SK-N-SH (cell line): ENCODE measurements around the gene RASA3. TPM values are rescaled to one million over a fixed set of nuclear protein-coding genes. Genes with fewer than 3 reads are reported as not detected.

Experiments
- CTCF ChIA-PET: fragments of 300-600, 350-600 bp; formaldehyde crosslinking; extraction: SDS; loops from one replicate; lab custom pipeline; 2021; lab: Yijun Ruan, JAX
- POLR2A ChIA-PET: fragments of 350-600 bp; sonication (Branson Sonifier 250); formaldehyde crosslinking; extraction: SDS; loops from one replicate; lab custom pipeline; 2020; ENCODE audit warnings: antibody characterized with exemption, inconsistent platforms; lab: Yijun Ruan, JAX
- DNase-seq: peaks from one replicate; pipeline ENCODE4 v3.0.0; 2012
- H2AFZ ChIP-seq: fragments of 200-600 bp; sonication (generic); 2 replicates; pipeline ENCODE4 v1.8.1; 2016; ENCODE audit warnings: antibody characterized with exemption, mild to moderate bottlenecking, low read depth
- H3F3A ChIP-seq: fragments of 200-600 bp; sonication (generic); replicated peaks from 2 replicates; pipeline ENCODE3; 2016; ENCODE audit warnings: antibody characterized with exemption, mild to moderate bottlenecking; ENCODE audit not compliant: insufficient read depth
- H3K27ac ChIP-seq, 2 experiments: fragments of 200-500 bp in 1 of 2; fragments of 200-600 bp in 1 of 2; sonication (Bioruptor generic) in 1 of 2; sonication (generic), shearing (Covaris generic) in 1 of 2; 2 replicates each; pipeline versions ENCODE4 v1.5.1 to v1.6.1; 2014 to 2016; ENCODE audit warnings: low read depth in 2 of 2, inconsistent platforms in 1 of 2, low read length in 1 of 2, mild to moderate bottlenecking in 1 of 2, mixed read lengths in 1 of 2
- H3K27me3 ChIP-seq: fragments of 200-600 bp; sonication (generic), shearing (Covaris generic); 2 replicates; pipeline ENCODE4 v1.6.1; 2016; ENCODE audit warnings: mixed run types; ENCODE audit not compliant: insufficient read depth
- H3K36me3 ChIP-seq, 2 experiments: fragments of 200-500 bp in 1 of 2; fragments of 200-600 bp in 1 of 2; sonication (Bioruptor generic) in 1 of 2; sonication (generic) in 1 of 2; replicated peaks in 1 of 2; 2 replicates each; pipeline versions ENCODE3 to v1.5.1; 2014 to 2016; ENCODE audit warnings: low read length in 1 of 2, mild to moderate bottlenecking in 1 of 2; ENCODE audit not compliant: insufficient read depth in 2 of 2, control insufficient read depth in 1 of 2
- H3K4me1 ChIP-seq, 2 experiments: fragments of 200-500 bp in 1 of 2; fragments of 200-600 bp in 1 of 2; sonication (Bioruptor generic) in 1 of 2; sonication (generic), shearing (Covaris generic) in 1 of 2; 2 replicates each; pipeline versions ENCODE4 v1.5.1 to v1.6.1; 2014 to 2016; ENCODE audit warnings: low read depth in 1 of 2, low read length in 1 of 2, mixed run types in 1 of 2; ENCODE audit not compliant: insufficient read depth in 2 of 2, control insufficient read depth in 1 of 2
- H3K4me2 ChIP-seq: fragments of 200-600 bp; sonication (generic), shearing (Covaris generic); 2 replicates; pipeline ENCODE4 v1.6.1; 2017; ENCODE audit warnings: mixed run types
- H3K4me3 ChIP-seq, 2 experiments: fragments of 200-500 bp in 1 of 2; fragments of 200-600 bp in 1 of 2; sonication (Bioruptor generic) in 1 of 2; sonication (generic), shearing (Covaris generic) in 1 of 2; 2 replicates each; pipeline versions ENCODE4 v1.5.1 to v1.8.1; 2014 to 2016; ENCODE audit warnings: low read depth in 2 of 2, inconsistent platforms in 1 of 2, low read length in 1 of 2, mild to moderate bottlenecking in 1 of 2, mixed read lengths in 1 of 2, moderate library complexity in 1 of 2
- H3K79me2 ChIP-seq: fragments of 200-600 bp; sonication (generic); 2 replicates; pipeline ENCODE4 v1.8.1; 2017; ENCODE audit warnings: mild to moderate bottlenecking; ENCODE audit not compliant: insufficient read depth
- H3K9ac ChIP-seq: fragments of 200-600 bp; sonication (generic); 2 replicates; pipeline ENCODE4 v1.6.1; 2017; ENCODE audit warnings: mixed run types
- H3K9me2 ChIP-seq: fragments of 200-600 bp; sonication (generic); 2 replicates; pipeline ENCODE4 v1.6.1; 2017; ENCODE audit warnings: mixed run types
- H3K9me3 ChIP-seq: fragments of 200-600 bp; sonication (generic); 2 replicates; pipeline ENCODE4 v1.6.1; 2017; ENCODE audit warnings: mixed run types, mild to moderate bottlenecking, moderate library complexity
- H4K20me1 ChIP-seq: fragments of 200-600 bp; sonication (generic); 2 replicates; pipeline ENCODE4 v1.6.1; 2017; ENCODE audit warnings: mild to moderate bottlenecking, mixed run types; ENCODE audit not compliant: insufficient read depth
- CHD2 ChIP-seq: fragments of 150-350 bp; IDR thresholded peaks from 2 replicates; pipeline ENCODE4 v1.6.1; 2018; ENCODE audit warnings: low read length; ENCODE audit not compliant: partially characterized antibody
- ELF1 ChIP-seq: IDR thresholded peaks from 2 replicates; pipeline ENCODE4 v1.4.0; 2012
- EP300 ChIP-seq, 2 experiments: IDR thresholded peaks; 2 replicates each; pipeline versions ENCODE4 v1.4.0 to v1.6.1; 2012; ENCODE audit warnings: borderline replicate concordance in 1 of 2, low read depth in 1 of 2, low read length in 1 of 2
- FOSL2 ChIP-seq: IDR thresholded peaks from 2 replicates; pipeline ENCODE4 v1.4.0; 2012; ENCODE audit warnings: low read depth, mild to moderate bottlenecking, moderate library complexity, borderline replicate concordance
- GABPA ChIP-seq: IDR thresholded peaks from 2 replicates; pipeline ENCODE4 v1.4.0; 2012; ENCODE audit warnings: low read depth, mild to moderate bottlenecking
- GATA2 ChIP-seq: sonication (generic); formaldehyde crosslinking; IDR thresholded peaks from 2 replicates; pipeline ENCODE4 v1.5.0; 2020; ENCODE audit warnings: mild to moderate bottlenecking, missing genetic modification reagents
- IRF3 ChIP-seq: fragments of 150-350 bp; IDR thresholded peaks from 2 replicates; pipeline ENCODE4 v1.6.1; 2016; ENCODE audit warnings: mild to moderate bottlenecking, low read depth, low read length
- MAX ChIP-seq: IDR thresholded peaks from 2 replicates; pipeline ENCODE4 v1.4.0; 2012; ENCODE audit warnings: low read depth
- MEF2A ChIP-seq: IDR thresholded peaks from 2 replicates; pipeline ENCODE4 v1.4.0; 2012; ENCODE audit warnings: low read depth, borderline replicate concordance
- NFIC ChIP-seq: IDR thresholded peaks from 2 replicates; pipeline ENCODE4 v1.4.0; 2012; ENCODE audit warnings: borderline replicate concordance
- NRF1 ChIP-seq: IDR thresholded peaks from 2 replicates; pipeline ENCODE4 v1.6.1; 2012; ENCODE audit warnings: low read depth, mild to moderate bottlenecking, low read length
- PBX3 ChIP-seq: IDR thresholded peaks from 2 replicates; pipeline ENCODE4; 2012
- POLR2AphosphoS5 ChIP-seq: IDR thresholded peaks from 2 replicates; pipeline ENCODE4 v1.6.1; 2012; ENCODE audit warnings: low read depth, low read length
- REST ChIP-seq: IDR thresholded peaks from 2 replicates; pipeline ENCODE4 v1.6.1; 2012; ENCODE audit warnings: mild to moderate bottlenecking, low read depth, low read length, moderate library complexity
- RXRA ChIP-seq: IDR thresholded peaks from 2 replicates; pipeline ENCODE4 v1.4.0; 2012; ENCODE audit warnings: low read depth, mild to moderate bottlenecking, borderline replicate concordance
- USF1 ChIP-seq: IDR thresholded peaks from 2 replicates; pipeline ENCODE4 v1.4.0; 2012; ENCODE audit warnings: low read depth, borderline replicate concordance
- USF2 ChIP-seq: fragments of 150-350 bp; IDR thresholded peaks from 2 replicates; pipeline ENCODE4 v1.6.1; 2017; ENCODE audit warnings: antibody characterized with exemption, low read length, low read depth, borderline replicate concordance
- YY1 ChIP-seq: IDR thresholded peaks from 2 replicates; pipeline ENCODE4 v1.4.0; 2012; ENCODE audit warnings: low read depth, mild to moderate bottlenecking
- ZBTB33 ChIP-seq: IDR thresholded peaks from 2 replicates; pipeline ENCODE4 v1.4.0; 2012; ENCODE audit warnings: low read depth, borderline replicate concordance
- whole genome bisulfite sequencing: methylation state at CpG from one replicate; pipeline ENCODE4 v1.1.6; 2017; ENCODE audit warnings: low lambda C conversion rate; 5-methylcytosine and 5-hydroxymethylcytosine counted together
- polyA plus RNA-seq, 3 experiments: library from polyadenylated mRNA; depleted of rRNA; stranded (reverse); fragments of >200 nt; gene quantifications; 2 replicates each; pipeline ENCODE4 v1.2.3, GENCODE V29; 2012

RASA3 gene
- polyA plus RNA-seq, 1 of the 3 experiments (the other 2 are of a cell fraction) = 25.1 TPM

- peaks cover 69% of the 10 kb centered on the region for H3K79me2 ChIP-seq
- POLR2A ChIA-PET = no interaction called here
- 92% methylated on average over 22 of the region's 22 CpGs for WGBS
- H3K9me2 ChIP-seq = no peaks in the 10 kb centered on the region
- peaks cover 8 to 22% of the 10 kb centered on the region in 2 experiments; a peak in 3 of 4 replicates for H3K4me1 ChIP-seq
- H2AFZ ChIP-seq = no peak overlapping the region
- H3K4me3 ChIP-seq = no peak overlapping the region
- no peak for DNase-seq
- TF ChIP-seq USF1 = no peak
- no peak for TF ChIP-seq IRF3
- no peak for TF ChIP-seq FOSL2
- no peak for TF ChIP-seq MEF2A
- TF ChIP-seq REST = no peak
- no peak for TF ChIP-seq NFIC
- no peak for TF ChIP-seq POLR2AphosphoS5
- no peak for TF ChIP-seq GABPA
- TF ChIP-seq MAX = no peak
- no peak for TF ChIP-seq RXRA
- TF ChIP-seq NRF1 = no peak
- no peak for TF ChIP-seq YY1
- no peak for TF ChIP-seq EP300 (IDR thresholded peaks at IDR 0.05; ENCODE audit: borderline replicate concordance in 1 of 2, low read depth in 1 of 2, low read length in 1 of 2)
- no peak for TF ChIP-seq ZBTB33
- TF ChIP-seq PBX3 = no peak
- TF ChIP-seq ELF1 = no peak
- TF ChIP-seq USF2 = no peak
- TF ChIP-seq CHD2 = no peak
- no peak for TF ChIP-seq GATA2 (CRISPR knock-in tag)
- TF ChIP-seq, all 33 proteins: peak for 0
- Histone ChIP-seq H3K27me3 (no peaks in the 10 kb centered on the region), H3K9me3 (no peaks in the 10 kb centered on the region), H3K27ac (no peak overlapping the region), H3K9ac (no peak overlapping the region), H3K36me3 (peaks cover 23 to 33% of the 10 kb centered on the region in 2 experiments), H3K4me2 (no peak overlapping the region), H3F3A (peaks cover 17% of the 10 kb centered on the region), H4K20me1 (peaks cover 33% of the 10 kb centered on the region)
- CTCF ChIA-PET = no interaction called here
Measured at GRCh38 chr13:114073881-114074612, 58.4 kb downstream of the RASA3 start.
